ENCODE results near the gene HPS5.
"Not testable (repeated sequence)": the region's sequence is repeated elsewhere in the genome, so short reads cannot be mapped to it uniquely, and the experiment has no call there.

HPS5 gene

DNA sequence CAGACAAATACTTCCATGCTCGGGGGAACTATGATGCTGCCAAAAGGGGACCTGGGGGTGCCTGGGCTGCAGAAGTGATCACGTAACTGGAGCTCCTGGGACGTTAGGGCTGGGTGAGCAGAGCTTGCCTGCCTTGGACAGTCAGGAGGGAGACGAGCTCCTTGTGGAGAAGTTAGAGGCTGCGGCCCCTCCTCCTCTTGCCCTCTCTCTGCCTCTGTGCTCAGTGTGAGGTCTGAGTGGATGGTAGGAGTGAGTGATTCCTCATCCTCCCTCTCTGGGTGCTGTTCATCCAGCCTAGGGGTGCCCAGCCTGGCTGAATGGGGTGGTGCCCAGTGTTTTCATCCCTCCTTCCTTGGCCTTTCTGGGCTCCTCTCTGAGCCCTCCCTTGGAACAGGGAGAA is 52.7 kb downstream of the HPS5 start:
- DNase-seq (ENCODE audit: low read depth in 2 of 2): not testable (repeated sequence)

DNA sequence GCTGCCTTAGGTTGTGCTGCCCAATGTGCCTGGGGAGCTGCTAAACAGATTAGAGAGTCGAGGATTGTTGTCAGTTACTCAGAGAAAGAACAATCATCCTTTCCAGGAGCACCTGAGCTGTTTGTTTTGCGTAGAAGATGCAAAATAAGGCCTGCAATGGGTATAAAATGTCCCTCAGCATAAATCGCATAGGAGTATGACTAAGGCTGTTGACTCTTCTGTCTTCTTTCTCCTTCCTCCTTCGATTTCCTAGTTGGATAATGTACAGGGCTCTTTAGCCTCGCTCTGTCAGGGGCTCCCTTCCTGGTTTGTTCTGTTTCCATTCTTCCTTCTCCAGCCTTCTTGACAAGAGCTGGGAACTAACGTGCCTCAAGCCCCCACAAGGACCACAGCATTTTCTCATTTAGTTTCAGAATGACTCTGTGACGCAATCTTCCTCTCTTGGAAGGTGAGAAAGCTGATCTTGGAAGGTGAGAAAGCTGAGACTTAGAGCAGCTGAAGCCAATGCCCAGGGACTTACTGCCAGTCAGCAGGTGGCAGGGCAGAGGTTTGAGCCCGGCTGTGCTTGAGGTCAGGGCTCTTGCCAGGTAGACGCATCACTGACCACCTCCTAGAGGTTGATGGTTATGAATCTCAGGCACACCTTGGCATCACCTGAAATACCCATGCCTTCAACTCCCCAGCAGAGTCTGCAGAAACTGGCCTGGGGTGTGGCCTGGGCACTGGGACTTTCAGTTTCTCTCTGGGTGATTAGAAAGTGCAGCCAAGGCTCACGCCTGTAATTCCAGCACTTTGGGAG is 54.4 kb downstream of the HPS5 start:
- not testable (repeated sequence) for DNase-seq (ENCODE audit: low read depth in 2 of 2)

DNA sequence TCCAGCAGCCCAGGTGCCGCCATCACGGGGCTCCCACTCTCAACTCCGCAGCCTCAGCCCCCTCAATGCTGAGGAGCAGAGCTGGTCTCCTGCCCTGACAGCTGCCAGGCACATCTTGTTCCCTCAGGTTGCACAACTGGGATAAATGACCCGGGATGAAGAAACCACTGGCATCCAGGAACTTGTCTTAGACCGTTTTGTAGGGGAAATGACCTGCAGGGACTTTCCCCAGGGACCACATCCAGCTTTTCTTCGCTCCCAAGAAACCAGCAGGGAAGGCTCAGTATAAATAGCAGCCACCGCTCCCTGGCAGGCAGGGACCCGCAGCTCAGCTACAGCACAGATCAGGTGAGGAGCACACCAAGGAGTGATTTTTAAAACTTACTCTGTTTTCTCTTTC is 56.0 kb downstream of the HPS5 start, which contains the start of gene SAA1:
TSS of gene SAA1 (plus strand) at position 316 of the 400 bp plus-strand sequence. CDS start 624 bp downstream, outside the sequence.
- DNase-seq (ENCODE audit: low read depth in 2 of 2): no peak

DNA sequence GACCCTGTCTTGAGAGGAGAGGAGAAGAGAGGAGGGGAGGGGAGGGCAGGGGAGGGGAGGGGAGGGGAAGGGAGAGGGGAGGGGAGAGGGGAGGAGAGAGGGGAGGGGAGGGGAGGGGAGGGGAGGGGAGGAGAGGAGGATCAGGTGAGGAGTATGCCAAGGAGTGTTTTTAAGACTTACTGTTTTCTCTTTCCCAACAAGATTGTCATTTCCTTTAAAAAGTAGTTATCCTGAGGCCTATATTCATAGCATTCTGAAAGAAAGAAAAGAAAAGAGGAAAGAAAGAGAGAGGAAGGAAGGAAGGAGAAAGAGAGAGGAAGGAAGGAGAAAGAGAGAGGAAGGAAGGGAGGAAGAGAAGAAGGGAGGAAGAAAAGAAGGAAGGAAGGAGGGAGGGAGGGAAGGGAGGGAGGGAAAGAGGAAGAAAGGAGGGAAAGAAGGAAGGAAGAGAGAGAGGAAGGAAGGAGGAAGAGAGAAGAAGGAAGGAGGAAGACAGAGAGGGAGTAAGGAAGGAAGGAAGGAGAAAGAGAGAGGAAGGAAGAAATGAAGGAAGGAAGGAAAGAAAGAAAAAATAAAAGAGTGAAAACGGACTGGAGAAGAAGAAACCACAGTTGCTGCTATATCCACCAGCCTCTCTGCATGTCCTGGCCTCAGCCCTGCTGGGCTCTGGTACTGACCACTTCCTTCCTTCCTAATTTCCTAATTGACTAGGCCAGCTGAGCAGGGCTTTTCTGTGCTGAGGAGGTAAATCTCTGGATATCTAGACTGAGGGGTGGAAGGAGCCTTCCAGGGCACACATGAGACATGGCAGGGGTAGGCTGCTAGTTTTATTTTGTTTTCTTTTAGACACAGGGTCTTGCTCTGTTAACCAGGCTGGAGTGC is 57.0 kb downstream of the HPS5 start:
- no peak for DNase-seq (ENCODE audit: low read depth in 2 of 2)

GRCh38 chr11:18264035-18264434 is 57.9 kb downstream of the HPS5 start:
- no peak for DNase-seq (ENCODE audit: low read depth in 2 of 2)

GRCh38 chr11:18262681-18263350 is 59.1 kb downstream of the HPS5 start:
- not testable (repeated sequence) for DNase-seq (ENCODE audit: low read depth in 2 of 2)

DNA sequence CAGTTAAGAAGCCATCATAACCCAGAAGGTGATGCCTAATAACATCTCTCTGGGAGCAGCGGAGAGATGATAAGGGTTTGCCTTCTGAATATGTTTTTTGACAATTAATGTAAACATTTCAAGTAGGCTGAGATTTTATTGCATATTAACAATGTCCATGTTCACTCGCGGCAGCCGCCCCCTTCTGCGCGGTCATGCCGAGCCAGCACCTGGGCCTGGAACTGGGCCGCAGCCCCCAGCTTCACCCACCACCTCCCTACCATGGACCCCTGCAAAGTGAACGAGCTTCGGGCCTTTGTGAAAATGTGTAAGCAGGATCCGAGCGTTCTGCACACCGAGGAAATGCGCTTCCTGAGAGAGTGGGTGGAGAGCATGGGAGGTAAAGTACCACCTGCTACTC is 60.2 kb downstream of the HPS5 start:
- DNase-seq (ENCODE audit: low read depth in 2 of 2): no peak

GRCh38 chr11:18259259-18259658 is 62.7 kb downstream of the HPS5 start:
- DNase-seq (ENCODE audit: low read depth in 2 of 2): no peak

GRCh38 chr11:18254781-18255361 is 67.1 kb downstream of the HPS5 start:
- DNase-seq (ENCODE audit: low read depth in 2 of 2): no peak

GRCh38 chr11:18253778-18254338 is 68.1 kb downstream of the HPS5 start:
- DNase-seq (ENCODE audit: low read depth in 2 of 2): no peak

DNA sequence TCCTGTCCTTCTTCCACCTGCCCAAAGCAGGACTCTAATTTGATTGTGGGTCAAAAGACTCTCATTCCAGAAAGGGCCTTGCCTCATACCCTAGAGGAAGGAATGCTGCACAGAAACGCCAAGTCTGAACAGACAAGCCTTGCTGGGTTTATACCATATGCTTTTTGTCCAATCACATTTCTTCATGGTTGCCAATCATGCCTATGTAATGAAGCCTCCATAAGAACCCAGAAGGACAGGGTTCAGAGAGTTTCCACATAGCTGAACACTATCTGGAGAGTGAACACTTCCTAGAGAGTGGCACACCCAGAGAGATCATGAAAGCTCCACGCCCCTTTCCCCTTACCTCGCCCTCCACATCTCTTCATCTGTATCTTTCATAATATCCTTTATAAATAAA is 68.7 kb downstream of the HPS5 start:
- DNase-seq (ENCODE audit: low read depth in 2 of 2): no peak

GRCh38 chr11:18248561-18248960 is 73.4 kb downstream of the HPS5 start, which contains the start of gene SAA2:
Gene SAA2, minus strand, starts transcription at chr11:18248668. Its CDS starts 657 bp downstream, at chr11:18248011.
- no peak for DNase-seq (ENCODE audit: low read depth in 2 of 2)

DNA sequence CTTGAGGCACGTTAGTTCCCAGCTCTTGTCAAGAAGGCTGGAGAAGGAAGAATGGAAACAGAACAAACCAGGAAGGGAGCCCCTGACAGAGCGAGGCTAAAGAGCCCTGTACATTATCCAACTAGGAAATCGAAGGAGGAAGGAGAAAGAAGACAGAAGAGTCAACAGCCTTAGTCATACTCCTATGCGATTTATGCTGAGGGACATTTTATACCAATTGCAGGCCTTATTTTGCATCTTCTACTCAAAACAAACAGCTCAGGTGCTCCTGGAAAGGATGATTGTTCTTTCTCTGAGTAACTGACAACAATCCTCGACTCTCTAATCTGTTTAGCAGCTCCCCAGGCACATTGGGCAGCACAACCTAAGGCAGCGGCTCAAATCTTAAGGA is 74.8 kb downstream of the HPS5 start:
- not testable (repeated sequence) for DNase-seq (ENCODE audit: low read depth in 2 of 2)

DNA sequence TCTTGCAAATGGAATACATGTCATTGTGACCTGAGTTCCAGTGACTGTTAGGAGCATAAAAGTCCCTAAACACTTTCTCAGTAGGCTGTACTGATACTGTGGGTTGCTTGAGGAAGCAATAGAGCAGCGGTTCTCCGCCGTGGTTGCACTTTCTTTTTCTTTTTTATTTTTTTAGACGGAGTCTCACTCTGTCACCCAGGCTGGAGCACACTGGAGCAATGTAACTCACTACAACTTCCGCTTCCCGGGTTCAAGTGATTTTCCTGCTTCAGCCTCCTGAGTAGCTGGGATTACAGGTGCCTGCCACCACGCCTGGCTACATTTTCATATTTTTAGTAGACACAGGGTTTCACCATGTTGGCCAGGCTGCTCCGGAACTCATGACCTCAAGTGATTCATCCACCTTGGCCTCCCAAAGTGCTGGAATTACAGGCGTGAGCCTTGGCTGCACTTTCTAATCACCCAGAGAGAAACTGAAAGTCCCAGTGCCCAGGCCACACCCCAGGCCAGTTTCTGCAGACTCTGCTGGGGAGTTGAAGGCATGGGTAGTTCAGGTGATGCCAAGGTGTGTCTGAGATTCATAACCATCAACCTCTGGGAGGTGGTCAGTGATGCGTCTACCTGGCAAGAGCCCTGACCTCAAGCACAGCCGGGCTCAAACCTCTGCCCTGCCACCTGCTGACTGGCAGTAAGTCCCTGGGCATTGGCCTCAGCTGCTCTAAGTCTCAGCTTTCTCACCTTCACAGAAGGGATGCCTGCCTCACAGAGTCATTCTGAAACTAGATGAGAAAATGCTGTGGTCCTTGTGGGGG is 75.4 kb downstream of the HPS5 start:
- peak in 1 of 2 donors; percentile 8 for DNase-seq (ENCODE audit: low read depth in 2 of 2)

- DNase-seq (ENCODE audit: low read depth in 2 of 2): no peak
These were observed 76.5 kb downstream of the HPS5 start for GRCh38 chr11:18245396-18245795.

- DNase-seq (ENCODE audit: low read depth in 2 of 2): peak; percentile 18 to 57
These were observed 78.1 kb downstream of the HPS5 start for GRCh38 chr11:18243783-18244362.

- DNase-seq (ENCODE audit: low read depth in 2 of 2): no peak
These were observed 82.3 kb downstream of the HPS5 start for GRCh38 chr11:18239655-18240054.

DNA sequence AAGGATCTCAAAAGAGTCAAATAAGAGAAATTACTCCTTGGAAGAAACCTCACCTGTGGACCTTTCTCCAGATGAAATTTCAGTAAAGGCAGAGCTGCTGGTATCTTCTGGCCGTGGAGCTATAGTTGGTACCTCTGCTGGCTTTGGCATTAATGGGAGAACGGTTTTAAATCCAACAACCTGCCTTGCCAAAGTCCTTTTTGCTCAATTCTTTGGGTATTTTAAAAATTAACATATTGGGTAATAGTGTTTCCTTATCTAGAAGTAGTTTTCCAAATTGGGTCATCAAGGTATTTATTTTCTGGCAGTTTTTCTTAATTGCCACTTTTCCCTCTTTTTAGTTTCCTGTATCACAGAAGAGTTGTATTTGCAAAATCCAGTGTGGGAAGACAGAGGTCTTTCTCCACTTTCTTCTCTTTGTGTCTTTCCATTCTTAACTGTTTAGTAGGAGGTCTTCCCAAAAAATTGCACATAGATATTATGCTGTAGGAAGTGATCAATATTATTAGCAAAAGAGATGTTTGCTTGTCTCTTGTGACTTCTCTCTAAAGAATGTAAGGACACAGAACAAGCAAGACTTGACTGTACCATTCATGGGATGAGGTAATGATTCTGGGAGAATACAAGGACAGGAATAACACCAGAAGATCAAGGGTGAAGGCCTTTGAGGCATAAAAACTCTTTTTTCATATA is 85.1 kb downstream of the HPS5 start, which contains the start of gene SAA4:
TSS of gene SAA4 (minus strand) at position 139 of the 693 bp plus-strand sequence. CDS start 876 bp downstream, outside the sequence.
- DNase-seq (ENCODE audit: low read depth in 2 of 2): no peak
